Upper lobe of right lung (tissue), 1 donor: ENCODE results near the gene RPL21. TPM values are rescaled to one million over a fixed set of nuclear protein-coding genes. Genes with fewer than 3 reads are reported as not detected.

Experiments
- ATAC-seq: fragments of 200-7000 bp; cut with Tn5 transposase; one replicate; pipeline ENCODE4 v1.9.1; 2020; ENCODE audit warnings: mild to moderate bottlenecking, moderate library complexity
- DNase-seq: peaks from one replicate; pipeline ENCODE4 v3.0.0-alpha.2; 2020
- H3K27ac ChIP-seq: fragments of 200-600 bp; one replicate; pipeline ENCODE4 v1.8.0; 2022
- H3K27me3 ChIP-seq: fragments of 200-600 bp; one replicate; pipeline ENCODE4 v1.8.0; 2022; ENCODE audit warnings: mild to moderate bottlenecking
- H3K36me3 ChIP-seq: fragments of 200-600 bp; one replicate; pipeline ENCODE4 v1.8.0; 2022
- H3K4me1 ChIP-seq: fragments of 200-600 bp; one replicate; pipeline ENCODE4 v1.8.0; 2022
- H3K4me3 ChIP-seq: fragments of 200-600 bp; one replicate; pipeline ENCODE4 v1.8.0; 2022; ENCODE audit warnings: mild to moderate bottlenecking
- H3K9me3 ChIP-seq: fragments of 200-600 bp; one replicate; pipeline ENCODE4 v1.8.0; 2022
- intact Hi-C: fragments of 100-400 bp; cut with DNase I; formaldehyde crosslinking; loops from one replicate; pipeline ENCODE4 v1.11.0; 2022
- total RNA-seq: library from RNA; stranded (reverse); fragmentation: NEBNext Ultra II Directional; extraction: Animal tissue kit (Norgen Biotek cat#: 25700); gene quantifications from one replicate; pipeline ENCODE4 v1.2.1, GENCODE V29; 2021
- TF ChIP-seq, protein P1 (sequence below): fragments of 200-600 bp; IDR thresholded peaks from one replicate; pipeline ENCODE4 v1.8.0; 2022; ENCODE audit warnings: antibody characterized with exemption
- donor health status: DM: no; HTN: yes; CAD: no; lungs with severe emphysema.

The RPL21 gene
- total RNA-seq, 1 donor from 2014 or later, result 806 TPM

DNA sequence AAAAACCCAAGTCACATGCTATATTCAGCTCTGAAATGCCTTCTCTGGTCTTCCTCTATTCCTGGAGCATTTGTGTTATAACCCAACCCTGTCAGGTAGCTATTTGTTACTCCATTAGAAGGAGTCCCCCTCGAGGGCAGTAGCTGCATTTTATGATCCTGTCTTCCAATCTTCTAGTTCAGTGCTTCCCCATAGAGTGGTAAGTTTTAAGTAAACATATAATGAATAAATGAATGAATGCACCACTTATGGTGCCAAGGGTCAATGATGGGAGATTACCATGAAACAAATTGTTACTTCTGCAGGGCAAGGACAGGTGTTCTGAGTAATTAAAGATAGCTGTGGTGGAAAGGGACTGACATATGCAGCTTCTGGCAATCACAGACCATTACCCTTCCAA lies 23.3 kb downstream of the RPL21 start:
- H3K9me3 ChIP-seq, result no peaks in the 10 kb centered on the region
- H3K36me3 ChIP-seq, result peaks cover 6% of the 10 kb centered on the region
- DNase-seq (no peak), ATAC-seq (no peak)
- no peak overlapping the region for H3K4me3 ChIP-seq
- intact Hi-C loops, result no loop called here
- H3K27me3 ChIP-seq, result no peaks in the 10 kb centered on the region
- TF ChIP-seq, protein P1, sequence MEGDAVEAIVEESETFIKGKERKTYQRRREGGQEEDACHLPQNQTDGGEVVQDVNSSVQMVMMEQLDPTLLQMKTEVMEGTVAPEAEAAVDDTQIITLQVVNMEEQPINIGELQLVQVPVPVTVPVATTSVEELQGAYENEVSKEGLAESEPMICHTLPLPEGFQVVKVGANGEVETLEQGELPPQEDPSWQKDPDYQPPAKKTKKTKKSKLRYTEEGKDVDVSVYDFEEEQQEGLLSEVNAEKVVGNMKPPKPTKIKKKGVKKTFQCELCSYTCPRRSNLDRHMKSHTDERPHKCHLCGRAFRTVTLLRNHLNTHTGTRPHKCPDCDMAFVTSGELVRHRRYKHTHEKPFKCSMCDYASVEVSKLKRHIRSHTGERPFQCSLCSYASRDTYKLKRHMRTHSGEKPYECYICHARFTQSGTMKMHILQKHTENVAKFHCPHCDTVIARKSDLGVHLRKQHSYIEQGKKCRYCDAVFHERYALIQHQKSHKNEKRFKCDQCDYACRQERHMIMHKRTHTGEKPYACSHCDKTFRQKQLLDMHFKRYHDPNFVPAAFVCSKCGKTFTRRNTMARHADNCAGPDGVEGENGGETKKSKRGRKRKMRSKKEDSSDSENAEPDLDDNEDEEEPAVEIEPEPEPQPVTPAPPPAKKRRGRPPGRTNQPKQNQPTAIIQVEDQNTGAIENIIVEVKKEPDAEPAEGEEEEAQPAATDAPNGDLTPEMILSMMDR, result no peak
- no peak overlapping the region for H3K27ac ChIP-seq
- H3K4me1 ChIP-seq, result peaks cover 20% of the 10 kb centered on the region

- no peak for DNase-seq
- ATAC-seq, result no peak
- no peak overlapping the region for H3K27ac ChIP-seq
- peaks cover 6% of the 10 kb centered on the region for H3K36me3 ChIP-seq
- intact Hi-C loops, result no loop called here
- H3K9me3 ChIP-seq, result no peaks in the 10 kb centered on the region
- no peaks in the 10 kb centered on the region for H3K27me3 ChIP-seq
- H3K4me1 ChIP-seq, result peaks cover 18% of the 10 kb centered on the region
- TF ChIP-seq, protein P1, result no peak
- no peak overlapping the region for H3K4me3 ChIP-seq
Observed at GRCh38 chr13:27276188-27276587, 24.8 kb downstream of the RPL21 start.

DNA sequence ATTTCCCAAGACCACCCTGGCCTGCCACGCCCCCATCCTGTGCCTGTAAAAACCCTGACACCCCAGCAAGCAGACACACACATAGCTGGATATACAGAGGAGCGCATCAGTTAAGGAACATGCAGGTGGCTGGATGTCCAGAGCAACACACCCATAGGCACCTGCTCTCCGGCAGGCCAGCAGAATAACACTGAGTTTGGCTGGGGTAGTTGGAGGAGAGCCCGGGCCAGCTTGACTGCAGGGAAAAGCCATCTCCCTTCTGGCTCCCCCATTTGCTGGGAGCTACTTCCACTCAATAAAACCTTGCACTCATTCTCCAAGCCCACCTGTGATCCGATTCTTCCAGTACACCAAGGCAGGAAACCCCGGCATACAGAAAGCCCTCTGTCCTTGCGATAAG lies 28.1 kb downstream of the RPL21 start:
- no peak for ATAC-seq
- no peak for DNase-seq
- intact Hi-C loops, result no loop called here
- Histone ChIP-seq H3K4me3 (no peak overlapping the region), H3K9me3 (no peaks in the 10 kb centered on the region), H3K36me3 (no peaks in the 10 kb centered on the region), H3K4me1 (peaks cover 3% of the 10 kb centered on the region), H3K27me3 (no peaks in the 10 kb centered on the region), H3K27ac (no peak overlapping the region)
- TF ChIP-seq, protein P1, result no peak

GRCh38 chr13:27280009-27280656 lies 28.8 kb downstream of the RPL21 start:
- Histone ChIP-seq H3K4me3 (no peak overlapping the region), H3K9me3 (no peaks in the 10 kb centered on the region), H3K36me3 (no peaks in the 10 kb centered on the region), H3K4me1 (peaks cover 3% of the 10 kb centered on the region), H3K27ac (no peak overlapping the region), H3K27me3 (no peaks in the 10 kb centered on the region)
- DNase-seq, result no peak
- intact Hi-C loops, result no loop called here
- TF ChIP-seq, protein P1, result no peak
- no peak for ATAC-seq

DNA sequence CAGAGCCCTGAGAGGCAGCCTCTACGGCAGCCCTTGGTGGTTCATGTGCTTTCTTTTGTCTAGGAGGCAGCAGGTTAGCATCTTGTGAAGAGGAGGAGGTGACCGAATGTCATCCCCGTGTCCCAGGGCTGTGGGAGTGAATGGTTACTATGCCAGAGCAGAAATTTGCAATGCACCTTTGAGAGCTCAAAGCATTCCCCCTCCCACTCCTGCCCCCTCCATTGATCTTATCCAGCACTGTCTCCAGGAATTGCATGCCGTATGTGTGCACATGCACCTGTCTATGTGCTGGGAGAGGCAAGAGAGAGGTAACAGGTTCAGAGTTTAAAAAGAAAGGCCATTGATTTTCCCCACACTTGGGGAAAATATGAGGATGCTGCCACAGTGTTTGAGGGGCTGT lies 29.5 kb downstream of the RPL21 start:
- ATAC-seq (no peak), DNase-seq (no peak)
- no peaks in the 10 kb centered on the region for H3K4me1 ChIP-seq
- no peak overlapping the region for H3K27ac ChIP-seq
- H3K27me3 ChIP-seq, result no peaks in the 10 kb centered on the region
- H3K9me3 ChIP-seq, result no peaks in the 10 kb centered on the region
- TF ChIP-seq, protein P1, result no peak
- no peak overlapping the region for H3K4me3 ChIP-seq
- intact Hi-C loops, result no loop called here
- no peaks in the 10 kb centered on the region for H3K36me3 ChIP-seq

DNA sequence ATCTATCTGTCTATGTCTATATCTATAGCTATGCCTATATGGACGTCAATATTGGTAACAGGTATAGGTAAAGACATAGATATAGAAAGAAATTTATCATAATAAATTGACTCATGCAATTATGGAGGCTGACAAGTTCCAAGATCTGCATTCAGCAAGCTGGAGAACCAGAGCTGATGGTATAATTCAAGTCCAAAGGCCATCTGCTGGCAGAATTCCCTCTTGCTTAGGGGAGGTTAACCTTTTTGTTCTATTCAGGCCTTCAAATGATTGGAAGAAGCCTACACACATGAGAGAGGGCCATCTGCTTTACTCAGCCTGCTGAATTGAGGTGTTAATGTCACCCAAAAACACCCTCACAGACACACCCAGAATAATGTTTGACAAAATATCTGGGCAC lies 30.1 kb downstream of the RPL21 start:
- intact Hi-C loops, result no loop called here
- no peaks in the 10 kb centered on the region for H3K4me1 ChIP-seq

More for the DNA sequence above, 30.1 kb downstream of the RPL21 start:
- H3K4me3 ChIP-seq, result no peak overlapping the region
- TF ChIP-seq, protein P1, result no peak
- ATAC-seq (no peak), DNase-seq (no peak)
- H3K27ac ChIP-seq, result no peak overlapping the region
- no peaks in the 10 kb centered on the region for H3K9me3 ChIP-seq
- H3K36me3 ChIP-seq, result no peaks in the 10 kb centered on the region
- no peaks in the 10 kb centered on the region for H3K27me3 ChIP-seq
